ENCODE data around the gene SDR9C7. TPM values are rescaled to one million over a fixed set of nuclear protein-coding genes. Genes with fewer than 3 reads are reported as not detected.
A peak's percentile ranks its signal among the peaks of the same experiment; 100 is the strongest.

The SDR9C7 gene
- total RNA-seq, 1 donor from 2014 or later, result 0.22 TPM

DNA sequence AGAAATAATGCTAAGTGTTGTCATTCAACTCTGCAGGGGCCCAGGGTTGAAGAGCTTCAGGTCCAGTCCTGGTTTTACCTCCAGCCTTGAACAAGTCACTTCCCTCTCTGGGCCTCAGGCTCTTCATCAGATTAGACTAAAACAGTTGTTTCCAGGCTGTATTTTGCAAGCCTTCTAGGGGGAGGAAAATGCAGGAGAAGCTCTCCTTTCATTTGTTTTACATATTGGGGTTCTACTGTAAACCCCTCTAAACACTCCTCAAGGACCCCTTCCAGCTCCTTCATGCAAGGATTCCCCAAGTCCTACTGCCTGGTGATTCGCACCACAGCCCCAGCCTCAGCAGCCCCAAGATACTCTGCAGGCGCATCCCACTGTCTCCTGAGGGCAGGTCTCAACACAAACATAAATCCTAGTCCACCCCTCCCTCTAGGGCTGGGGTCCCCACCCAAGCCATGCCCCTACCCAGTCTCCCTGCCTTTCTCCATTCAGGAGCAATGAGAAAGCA lies 2.7 kb downstream of the SDR9C7 start:
- Mint-ChIP-seq H3K4me3 (peak overlapping the region; percentile 34), H3K4me1 (ENCODE audit: unreplicated experiment) (peaks cover 20% of the 10 kb centered on the region), H3K27ac (no peak overlapping the region), H3K27me3 (peaks cover 15% of the 10 kb centered on the region), H3K36me3 (no peaks in the 10 kb centered on the region), H3K9me3 (no peaks in the 10 kb centered on the region)
- TF ChIP-seq, protein P1, sequence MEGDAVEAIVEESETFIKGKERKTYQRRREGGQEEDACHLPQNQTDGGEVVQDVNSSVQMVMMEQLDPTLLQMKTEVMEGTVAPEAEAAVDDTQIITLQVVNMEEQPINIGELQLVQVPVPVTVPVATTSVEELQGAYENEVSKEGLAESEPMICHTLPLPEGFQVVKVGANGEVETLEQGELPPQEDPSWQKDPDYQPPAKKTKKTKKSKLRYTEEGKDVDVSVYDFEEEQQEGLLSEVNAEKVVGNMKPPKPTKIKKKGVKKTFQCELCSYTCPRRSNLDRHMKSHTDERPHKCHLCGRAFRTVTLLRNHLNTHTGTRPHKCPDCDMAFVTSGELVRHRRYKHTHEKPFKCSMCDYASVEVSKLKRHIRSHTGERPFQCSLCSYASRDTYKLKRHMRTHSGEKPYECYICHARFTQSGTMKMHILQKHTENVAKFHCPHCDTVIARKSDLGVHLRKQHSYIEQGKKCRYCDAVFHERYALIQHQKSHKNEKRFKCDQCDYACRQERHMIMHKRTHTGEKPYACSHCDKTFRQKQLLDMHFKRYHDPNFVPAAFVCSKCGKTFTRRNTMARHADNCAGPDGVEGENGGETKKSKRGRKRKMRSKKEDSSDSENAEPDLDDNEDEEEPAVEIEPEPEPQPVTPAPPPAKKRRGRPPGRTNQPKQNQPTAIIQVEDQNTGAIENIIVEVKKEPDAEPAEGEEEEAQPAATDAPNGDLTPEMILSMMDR (conservative IDR thresholded peaks at IDR 0.05), result no peak
- DNase-seq (ENCODE audit: extremely low spot score, unreplicated experiment), result peak; percentile 49

DNA sequence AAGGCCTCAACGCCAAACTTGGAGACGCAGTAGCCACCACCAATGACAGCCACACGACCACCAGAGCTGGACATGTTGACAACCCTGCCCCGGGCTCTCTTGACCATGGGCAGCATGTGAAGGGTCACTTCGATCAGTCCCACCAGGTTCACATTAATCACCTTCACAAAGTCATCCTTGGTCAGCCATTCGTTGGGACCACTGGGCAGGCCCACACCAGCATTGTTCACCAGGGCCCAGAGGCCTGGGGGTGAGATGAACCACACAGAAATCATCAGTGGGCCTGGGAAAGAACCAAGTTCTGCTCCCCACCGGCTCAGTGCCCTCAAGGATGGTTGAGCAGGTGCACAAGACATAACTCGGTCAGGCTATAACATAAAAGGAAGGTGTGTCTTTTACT lies 4.0 kb downstream of the SDR9C7 start:
- no peaks in the 10 kb centered on the region for H3K9me3 Mint-ChIP-seq
- TF ChIP-seq, protein P1 (conservative IDR thresholded peaks at IDR 0.05), result no peak
- H3K27ac Mint-ChIP-seq, result no peak overlapping the region
- H3K4me1 Mint-ChIP-seq (ENCODE audit: unreplicated experiment), result peaks cover 20% of the 10 kb centered on the region
- no peaks in the 10 kb centered on the region for H3K36me3 Mint-ChIP-seq
- no peak overlapping the region for H3K4me3 Mint-ChIP-seq
- peak; percentile 58 for DNase-seq (ENCODE audit: extremely low spot score, unreplicated experiment)
- peaks cover 15% of the 10 kb centered on the region for H3K27me3 Mint-ChIP-seq

DNA sequence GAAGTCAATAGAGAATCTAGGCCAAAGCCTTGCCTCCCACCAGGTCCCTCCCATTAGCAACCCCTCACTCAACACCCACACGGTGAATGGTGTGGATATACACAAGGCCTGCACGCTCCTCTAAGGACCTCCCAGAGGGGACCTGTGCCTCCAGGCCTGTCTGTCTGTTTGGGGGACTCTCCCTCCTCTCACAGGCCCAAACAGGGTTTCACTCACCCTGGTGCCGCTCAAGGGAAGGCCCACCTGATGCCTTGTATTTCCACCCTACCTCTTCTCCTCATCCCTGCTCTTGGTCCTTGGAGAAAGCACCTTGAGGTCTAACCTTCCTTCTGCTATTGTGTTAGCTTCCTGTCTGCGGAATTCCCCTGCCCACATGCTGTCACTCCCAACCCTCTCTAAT lies 4.4 kb downstream of the SDR9C7 start:
- peak; percentile 29 for DNase-seq (ENCODE audit: extremely low spot score, unreplicated experiment)
- peaks cover 15% of the 10 kb centered on the region for H3K4me1 Mint-ChIP-seq (ENCODE audit: unreplicated experiment)
- TF ChIP-seq, protein P1 (conservative IDR thresholded peaks at IDR 0.05), result no peak
- no peak overlapping the region for H3K27ac Mint-ChIP-seq
- H3K9me3 Mint-ChIP-seq, result no peaks in the 10 kb centered on the region
- no peak overlapping the region for H3K4me3 Mint-ChIP-seq
- H3K27me3 Mint-ChIP-seq, result peaks cover 15% of the 10 kb centered on the region
- H3K36me3 Mint-ChIP-seq, result no peaks in the 10 kb centered on the region

DNA sequence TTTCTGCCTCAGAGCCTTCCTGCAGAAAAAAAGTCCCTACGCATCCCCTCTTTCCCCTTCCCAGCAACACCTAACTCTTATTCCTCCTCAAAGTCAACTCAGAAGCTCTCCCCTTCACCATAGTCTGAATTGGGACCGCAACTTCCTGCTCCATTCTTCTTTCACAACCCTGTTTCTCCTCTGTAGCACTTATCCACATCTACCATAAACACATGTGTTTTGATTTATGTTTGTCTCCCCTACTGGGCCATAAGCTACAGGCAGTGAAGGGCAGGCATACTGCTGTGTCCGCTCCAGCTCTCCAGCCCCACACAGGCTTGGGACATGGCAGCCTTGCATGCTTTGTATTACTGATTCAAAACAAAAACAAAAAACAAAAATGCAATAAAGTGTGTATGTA lies 5.9 kb downstream of the SDR9C7 start:
- H3K27me3 Mint-ChIP-seq, result peaks cover 15% of the 10 kb centered on the region
- peaks cover 15% of the 10 kb centered on the region for H3K4me1 Mint-ChIP-seq (ENCODE audit: unreplicated experiment)
- H3K4me3 Mint-ChIP-seq, result no peak overlapping the region
- H3K36me3 Mint-ChIP-seq, result no peaks in the 10 kb centered on the region
- DNase-seq (ENCODE audit: extremely low spot score, unreplicated experiment), result no peak
- no peaks in the 10 kb centered on the region for H3K9me3 Mint-ChIP-seq
- TF ChIP-seq, protein P1 (conservative IDR thresholded peaks at IDR 0.05), result no peak
- no peak overlapping the region for H3K27ac Mint-ChIP-seq

DNA sequence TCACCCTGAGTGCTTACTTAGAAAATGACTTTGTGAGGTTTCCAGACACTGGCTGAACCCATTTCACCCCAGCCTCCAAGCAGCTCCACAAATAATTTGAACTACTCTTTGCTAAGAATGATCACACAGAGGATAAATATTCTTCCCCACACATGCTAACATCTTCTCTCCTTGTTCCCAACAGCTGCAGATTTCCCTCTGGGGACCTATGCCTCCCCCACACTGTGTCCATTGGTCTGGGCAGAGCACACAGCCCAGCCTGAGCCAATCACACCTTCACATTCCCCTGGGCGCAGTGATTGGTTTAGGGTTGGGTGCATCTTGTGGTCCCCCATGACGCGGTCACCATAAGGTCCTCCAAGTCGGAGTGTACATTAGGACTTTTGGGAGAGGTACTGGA lies 6.9 kb downstream of the SDR9C7 start:
- no peaks in the 10 kb centered on the region for H3K36me3 Mint-ChIP-seq
- no peaks in the 10 kb centered on the region for H3K9me3 Mint-ChIP-seq
- H3K4me3 Mint-ChIP-seq, result no peak overlapping the region
- no peak overlapping the region for H3K27ac Mint-ChIP-seq
- DNase-seq (ENCODE audit: extremely low spot score, unreplicated experiment), result no peak
- H3K4me1 Mint-ChIP-seq (ENCODE audit: unreplicated experiment), result peaks cover 10% of the 10 kb centered on the region
- H3K27me3 Mint-ChIP-seq, result peaks cover 15% of the 10 kb centered on the region
- TF ChIP-seq, protein P1 (conservative IDR thresholded peaks at IDR 0.05), result no peak

DNA sequence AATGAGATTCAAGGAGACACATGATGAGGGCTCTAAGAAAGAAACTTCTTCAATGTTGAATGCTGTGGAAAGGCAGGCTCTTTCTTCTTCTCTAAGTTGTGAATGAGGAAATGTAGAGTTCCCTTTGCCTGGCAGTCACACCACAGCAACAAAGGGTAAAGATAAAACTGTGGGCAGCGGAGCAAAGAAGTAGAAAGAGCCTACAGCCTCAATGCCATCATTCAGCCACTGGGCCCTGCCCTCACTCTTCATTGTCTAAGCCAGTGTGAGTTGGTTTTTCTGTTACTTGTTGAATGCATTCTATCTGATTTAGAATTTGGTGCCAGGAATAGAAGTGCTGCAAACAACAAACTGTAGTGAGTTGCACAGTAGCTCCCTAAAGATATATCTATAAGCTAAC lies 12.2 kb downstream of the SDR9C7 start:
- no peak for DNase-seq (ENCODE audit: extremely low spot score, unreplicated experiment)
- Mint-ChIP-seq H3K36me3 (no peaks in the 10 kb centered on the region), H3K27ac (no peak overlapping the region), H3K4me3 (no peak overlapping the region), H3K4me1 (ENCODE audit: unreplicated experiment) (no peaks in the 10 kb centered on the region), H3K9me3 (no peaks in the 10 kb centered on the region), H3K27me3 (peaks cover 14% of the 10 kb centered on the region)
- TF ChIP-seq, protein P1 (conservative IDR thresholded peaks at IDR 0.05), result no peak

All from type B pancreatic cell (in vitro differentiated cells).